Kidney (tissue), 14 donors: ENCODE results near the gene TMEM245. TPM values are rescaled to one million over a fixed set of nuclear protein-coding genes. Genes with fewer than 3 reads are reported as not detected.

ENCODE experiments used
- DNase-seq, 5 donors: peaks; one replicate each; pipeline ENCODE4 v3.0.0-alpha.2; 2013 to 2020
- FAIRE-seq: peaks from 2 replicates; lab custom pipeline; 2012; peaks lifted over from hg19 to GRCh38; lab: Jason Lieb, UNC
- H3K27ac ChIP-seq, 2 donors: one replicate each; pipeline ENCODE4 v1.7.0; 2013; ENCODE audit warnings: low read depth in 2 of 2, low read length in 2 of 2, inconsistent platforms in 1 of 2
- H3K27me3 ChIP-seq: one replicate; pipeline ENCODE4 v1.7.1; 2013; ENCODE audit warnings: low read length, inconsistent platforms; ENCODE audit not compliant: control insufficient read depth, insufficient read depth
- H3K36me3 ChIP-seq, 3 donors: one replicate each; pipeline versions ENCODE4 v1.7.0 to v1.7.1; 2013; ENCODE audit warnings: low read length in 3 of 3, control low read depth in 1 of 3, inconsistent platforms in 1 of 3; ENCODE audit not compliant: insufficient read depth in 3 of 3, control insufficient read depth in 2 of 3
- H3K4me1 ChIP-seq, 3 donors: one replicate each; pipeline versions ENCODE4 v1.7.0 to v1.7.1; 2013; ENCODE audit warnings: low read length in 3 of 3, inconsistent platforms in 1 of 3, low read depth in 1 of 3; ENCODE audit not compliant: control insufficient read depth in 2 of 3, insufficient read depth in 2 of 3
- H3K4me3 ChIP-seq, 3 donors: one replicate each; pipeline versions ENCODE4 v1.7.0 to v1.8.1; 2013; ENCODE audit warnings: low read length in 3 of 3, control low read depth in 1 of 3, inconsistent platforms in 1 of 3
- H3K9ac ChIP-seq, 3 donors: one replicate each; pipeline versions ENCODE4 v1.7.0 to v1.7.1; 2013; ENCODE audit warnings: low read length in 3 of 3, control low read depth in 1 of 3, inconsistent platforms in 1 of 3
- H3K9me3 ChIP-seq, 3 donors: one replicate each; pipeline versions ENCODE4 v1.7.0 to v1.7.1; 2013; ENCODE audit warnings: low read length in 3 of 3, control low read depth in 1 of 3, inconsistent platforms in 1 of 3; ENCODE audit not compliant: control insufficient read depth in 2 of 3, insufficient read depth in 1 of 3
- intact Hi-C: fragments of 100-400 bp; cut with DNase I; formaldehyde crosslinking; loops from one replicate; pipeline ENCODE4 v1.11.1; 2022
- polyA plus RNA-seq: library from polyadenylated mRNA; stranded (reverse); fragments of 350-450 nt; fragmentation: Illumina TruSeq; extraction: RNeasy Lipid Tissue Mini Kit (QIAGEN cat#74804); gene quantifications from one replicate; pipeline ENCODE4 v1.2.3, GENCODE V29; 2014; ENCODE audit warnings: low read depth, low replicate concordance; ENCODE audit not compliant: insufficient read depth
- total RNA-seq: library from RNA; stranded (reverse); fragmentation: NEBNext Ultra II Directional; extraction: Animal tissue kit (Norgen Biotek cat#: 25700); gene quantifications from one replicate; pipeline ENCODE4 v1.2.1, GENCODE V29; 2021
- TF ChIP-seq, protein P1 (sequence below): IDR thresholded peaks from 3 replicates; pipeline ENCODE4 v1.5.1; 2012; ENCODE audit warnings: mild to moderate bottlenecking, moderate library complexity, borderline replicate concordance; ENCODE audit not compliant: insufficient read depth; ENCODE audit errors: extremely low read depth
- donor health status: control.
- donor health status: control.
- donor health status: control.
- donor health status: control.
- donor health status: control.
- donor health status: DM: yes; HTN: yes; CAD: no.
- donor health status: Normal renal cell carcinoma (clear cell type).

Gene TMEM245
- total and polyA plus RNA-seq, 2 donors from 2014 or later: 23.5 to 69.5 TPM

DNA sequence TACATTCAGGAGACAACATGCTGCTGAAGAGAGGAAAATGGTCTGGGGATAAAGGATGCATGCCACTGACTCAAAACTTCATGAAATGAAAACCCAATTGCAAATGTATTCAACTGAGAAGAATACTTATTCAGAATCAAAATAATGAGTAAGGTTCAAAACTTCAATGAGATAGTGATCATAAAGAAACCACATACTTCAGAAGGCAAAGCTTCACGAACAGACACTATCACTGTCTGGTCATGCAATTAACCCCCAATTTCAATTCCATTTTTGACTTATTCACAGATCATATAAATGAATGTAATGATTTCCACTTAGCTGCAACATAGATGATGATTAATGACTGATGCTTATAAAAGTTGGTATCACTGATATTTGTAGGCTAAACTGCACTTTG, 73.4 kb downstream of the TMEM245 start:
- no peak for FAIRE-seq
- TF ChIP-seq, protein P1, sequence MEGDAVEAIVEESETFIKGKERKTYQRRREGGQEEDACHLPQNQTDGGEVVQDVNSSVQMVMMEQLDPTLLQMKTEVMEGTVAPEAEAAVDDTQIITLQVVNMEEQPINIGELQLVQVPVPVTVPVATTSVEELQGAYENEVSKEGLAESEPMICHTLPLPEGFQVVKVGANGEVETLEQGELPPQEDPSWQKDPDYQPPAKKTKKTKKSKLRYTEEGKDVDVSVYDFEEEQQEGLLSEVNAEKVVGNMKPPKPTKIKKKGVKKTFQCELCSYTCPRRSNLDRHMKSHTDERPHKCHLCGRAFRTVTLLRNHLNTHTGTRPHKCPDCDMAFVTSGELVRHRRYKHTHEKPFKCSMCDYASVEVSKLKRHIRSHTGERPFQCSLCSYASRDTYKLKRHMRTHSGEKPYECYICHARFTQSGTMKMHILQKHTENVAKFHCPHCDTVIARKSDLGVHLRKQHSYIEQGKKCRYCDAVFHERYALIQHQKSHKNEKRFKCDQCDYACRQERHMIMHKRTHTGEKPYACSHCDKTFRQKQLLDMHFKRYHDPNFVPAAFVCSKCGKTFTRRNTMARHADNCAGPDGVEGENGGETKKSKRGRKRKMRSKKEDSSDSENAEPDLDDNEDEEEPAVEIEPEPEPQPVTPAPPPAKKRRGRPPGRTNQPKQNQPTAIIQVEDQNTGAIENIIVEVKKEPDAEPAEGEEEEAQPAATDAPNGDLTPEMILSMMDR: no peak
- intact Hi-C loops: no loop called here
- no peaks in the 10 kb centered on the region for H3K4me1 ChIP-seq
- H3K27ac ChIP-seq: no peak overlapping the region
- no peak overlapping the region for H3K4me3 ChIP-seq
- H3K9ac ChIP-seq: no peak overlapping the region
- peaks cover 22 to 48% (median 42%) of the 10 kb centered on the region in 3 donors for H3K36me3 ChIP-seq
- H3K27me3 ChIP-seq: no peaks in the 10 kb centered on the region
- no peak for DNase-seq
- H3K9me3 ChIP-seq: no peaks in the 10 kb centered on the region

DNA sequence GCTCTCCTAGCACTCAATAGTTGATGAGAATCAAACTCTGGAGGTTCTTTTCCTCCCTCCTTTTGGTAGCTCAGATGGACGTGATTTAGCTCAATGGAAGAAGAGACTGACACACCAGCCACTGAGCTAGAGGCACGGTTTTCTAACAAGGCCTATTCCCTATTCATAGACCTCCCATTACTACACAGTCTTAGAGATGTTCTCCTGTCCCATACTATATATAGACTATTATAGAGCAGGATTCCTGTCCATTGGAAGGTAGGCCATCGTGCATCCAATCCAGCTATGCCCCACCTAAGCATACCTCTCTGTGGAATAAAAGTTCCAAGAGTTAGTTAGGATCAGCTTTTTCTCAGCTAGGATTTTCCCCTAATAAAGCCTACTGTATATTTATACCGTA, 76.2 kb downstream of the TMEM245 start:
- Histone ChIP-seq H3K9ac (no peak overlapping the region), H3K36me3 (peaks cover 18 to 37% (median 25%) of the 10 kb centered on the region in 3 donors), H3K4me3 (no peak overlapping the region), H3K27ac (no peak overlapping the region), H3K27me3 (no peaks in the 10 kb centered on the region), H3K9me3 (no peaks in the 10 kb centered on the region), H3K4me1 (no peaks in the 10 kb centered on the region)
- TF ChIP-seq, protein P1: no peak
- DNase-seq (no peak), FAIRE-seq (no peak)
- intact Hi-C loops: no loop called here

DNA sequence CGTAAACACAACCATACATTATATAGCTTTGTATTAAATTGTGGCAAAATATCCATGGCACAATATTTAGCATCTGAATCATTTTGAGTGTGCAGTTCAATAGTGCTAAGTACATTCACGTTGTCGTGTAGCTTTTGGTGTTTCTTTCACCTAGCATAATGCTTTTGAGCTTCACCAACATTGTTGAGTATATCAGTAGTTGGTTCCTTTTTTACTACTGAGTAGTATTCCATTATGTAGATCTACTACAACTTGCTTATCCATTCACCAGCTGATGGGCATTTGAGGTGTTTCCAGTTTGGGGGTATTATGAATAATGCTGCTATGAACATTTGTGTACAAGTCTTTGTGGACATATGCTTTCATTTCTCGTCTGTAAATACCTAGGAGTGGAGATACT, 79.2 kb downstream of the TMEM245 start:
- intact Hi-C loops: no loop called here

More for the DNA sequence above, 79.2 kb downstream of the TMEM245 start:
- H3K27ac ChIP-seq: no peak overlapping the region
- DNase-seq: no peak
- peaks cover 14 to 22% (median 19%) of the 10 kb centered on the region in 3 donors for H3K36me3 ChIP-seq
- TF ChIP-seq, protein P1: no peak
- peaks cover 0 to 12% (median 5%) of the 10 kb centered on the region in 3 donors for H3K4me1 ChIP-seq
- H3K9ac ChIP-seq: no peak overlapping the region
- no peak overlapping the region for H3K4me3 ChIP-seq
- no peaks in the 10 kb centered on the region for H3K27me3 ChIP-seq
- no peak for FAIRE-seq
- H3K9me3 ChIP-seq: no peaks in the 10 kb centered on the region
